Activated naive CD8-positive, alpha-beta T cell (primary cell): ENCODE measurements around the gene ENTHD1.

Experiments used
- H3K27ac Mint-ChIP-seq: one replicate; pipeline ENCODE4 v1.8.0; 2021; ENCODE audit warnings: mixed read lengths
- H3K27me3 Mint-ChIP-seq: one replicate; pipeline ENCODE4 v1.8.0; 2021; ENCODE audit warnings: mixed read lengths
- H3K36me3 Mint-ChIP-seq: one replicate; pipeline ENCODE4 v1.8.0; 2021; ENCODE audit warnings: mixed read lengths
- H3K4me1 Mint-ChIP-seq: one replicate; pipeline ENCODE4 v1.8.0; 2021; ENCODE audit warnings: low read depth, mixed read lengths
- H3K4me3 Mint-ChIP-seq: one replicate; pipeline ENCODE4 v1.8.0; 2021; ENCODE audit warnings: mild to moderate bottlenecking, mixed read lengths
- H3K9me3 Mint-ChIP-seq: one replicate; pipeline ENCODE4 v1.8.0; 2021; ENCODE audit warnings: low read depth, mixed read lengths

ENTHD1 gene

DNA sequence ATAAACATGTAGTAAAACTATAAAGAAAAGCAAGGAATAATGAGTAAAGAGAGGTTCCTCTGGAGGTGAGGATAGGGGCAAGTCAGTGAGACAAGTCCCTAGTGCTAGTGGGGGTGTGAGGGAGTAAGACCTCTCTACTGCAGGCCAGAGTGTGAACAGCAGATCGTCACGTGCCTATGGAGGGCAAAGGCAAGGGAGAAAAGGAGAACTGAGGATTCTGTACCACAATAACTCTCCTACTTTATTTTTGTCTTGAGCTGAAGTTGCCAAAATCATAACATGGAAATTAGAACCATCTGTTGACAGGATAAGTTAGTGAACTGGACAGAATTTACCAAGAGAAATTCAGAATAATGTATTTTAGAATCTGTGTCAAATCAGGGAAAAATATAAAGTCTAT lies 77.6 kb downstream of the ENTHD1 start:
- Mint-ChIP-seq H3K9me3 (no peaks in the 10 kb centered on the region), H3K4me3 (no peak overlapping the region), H3K27ac (no peak overlapping the region), H3K36me3 (no peaks in the 10 kb centered on the region), H3K4me1 (peaks cover 2% of the 10 kb centered on the region), H3K27me3 (peaks cover 4% of the 10 kb centered on the region)

DNA sequence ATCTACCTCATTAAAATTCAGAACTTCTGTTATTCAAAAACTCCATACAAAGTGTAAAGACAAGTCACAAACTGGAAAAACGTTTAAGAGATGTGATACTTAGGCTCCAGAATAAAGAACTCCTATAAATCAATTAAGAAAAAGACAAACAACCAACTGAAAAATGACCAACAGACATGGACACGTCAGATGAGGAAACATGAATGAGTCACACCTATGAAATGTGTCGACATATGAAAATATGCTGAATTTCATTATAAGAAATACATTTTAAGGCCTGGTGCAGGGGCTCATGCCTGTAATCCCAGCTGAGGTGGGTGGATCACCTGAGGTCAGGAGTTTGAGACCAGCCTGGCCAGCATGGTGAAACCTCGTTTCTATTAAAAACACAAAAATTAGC lies 78.7 kb downstream of the ENTHD1 start:
- Mint-ChIP-seq H3K27ac (no peak overlapping the region), H3K4me3 (no peak overlapping the region), H3K9me3 (no peaks in the 10 kb centered on the region), H3K27me3 (peaks cover 4% of the 10 kb centered on the region), H3K36me3 (no peaks in the 10 kb centered on the region), H3K4me1 (no peaks in the 10 kb centered on the region)

DNA sequence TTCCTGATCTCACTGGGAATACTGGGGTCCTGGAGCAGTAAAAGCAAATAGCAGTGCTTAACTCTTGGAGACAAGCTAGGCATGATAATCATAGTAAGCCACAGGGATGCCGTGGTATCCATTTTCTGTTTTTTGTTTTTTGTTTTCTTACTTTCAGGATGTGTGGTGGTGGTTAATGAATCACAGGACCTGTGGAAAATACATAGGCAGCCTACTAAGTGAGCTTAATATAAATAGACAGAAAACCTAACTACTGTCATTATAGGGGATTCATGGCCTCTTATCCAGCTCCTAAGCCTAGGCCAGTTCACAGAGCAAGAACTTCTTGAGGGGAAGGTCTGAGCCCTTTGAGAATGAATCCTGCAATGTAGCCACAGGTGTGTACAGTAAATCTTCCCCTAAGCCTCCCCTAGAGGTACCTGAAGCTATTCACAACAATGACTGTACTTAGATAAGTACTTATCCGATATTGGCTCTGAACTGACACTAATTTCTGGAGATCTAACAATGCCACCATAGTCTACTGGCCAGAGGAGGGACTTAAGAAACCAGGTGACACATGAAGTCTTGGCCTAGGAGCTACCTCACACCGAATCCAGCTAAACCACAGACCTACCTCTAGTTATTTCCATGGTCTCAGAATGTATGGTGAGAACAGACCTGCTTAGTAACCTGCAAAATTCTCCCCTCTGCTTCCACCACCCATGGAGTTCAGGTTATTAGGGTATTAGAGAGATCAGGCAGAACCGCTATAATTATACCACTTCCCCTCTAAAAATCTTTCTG lies 83.6 kb downstream of the ENTHD1 start:
- no peaks in the 10 kb centered on the region for H3K9me3 Mint-ChIP-seq
- no peaks in the 10 kb centered on the region for H3K36me3 Mint-ChIP-seq
- H3K27me3 Mint-ChIP-seq, result peaks cover 5% of the 10 kb centered on the region
- no peak overlapping the region for H3K4me3 Mint-ChIP-seq
- H3K4me1 Mint-ChIP-seq, result peaks cover 8% of the 10 kb centered on the region
- H3K27ac Mint-ChIP-seq, result no peak overlapping the region

DNA sequence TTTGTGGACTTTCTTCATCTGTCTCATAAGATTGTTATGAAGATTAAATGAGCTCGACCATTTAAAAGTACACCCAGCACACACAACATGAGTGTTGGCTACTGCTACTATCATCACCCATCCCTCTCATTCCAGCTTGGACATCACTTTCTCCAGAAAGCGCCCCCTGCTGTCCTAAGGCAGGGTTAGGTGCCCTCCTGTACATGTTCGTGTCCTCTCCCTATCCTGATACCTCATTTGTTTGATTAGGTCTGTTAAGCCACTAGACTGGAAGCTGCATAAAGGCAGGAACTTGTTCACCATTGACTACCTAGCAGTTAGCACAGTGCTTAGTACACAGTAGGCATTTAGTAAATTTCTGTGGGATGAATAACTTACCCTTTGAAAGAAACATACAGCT lies 85.5 kb downstream of the ENTHD1 start:
- H3K4me3 Mint-ChIP-seq, result no peak overlapping the region
- no peak overlapping the region for H3K27ac Mint-ChIP-seq
- peaks cover 5% of the 10 kb centered on the region for H3K27me3 Mint-ChIP-seq
- H3K36me3 Mint-ChIP-seq, result no peaks in the 10 kb centered on the region
- H3K4me1 Mint-ChIP-seq, result peaks cover 8% of the 10 kb centered on the region
- no peaks in the 10 kb centered on the region for H3K9me3 Mint-ChIP-seq

DNA sequence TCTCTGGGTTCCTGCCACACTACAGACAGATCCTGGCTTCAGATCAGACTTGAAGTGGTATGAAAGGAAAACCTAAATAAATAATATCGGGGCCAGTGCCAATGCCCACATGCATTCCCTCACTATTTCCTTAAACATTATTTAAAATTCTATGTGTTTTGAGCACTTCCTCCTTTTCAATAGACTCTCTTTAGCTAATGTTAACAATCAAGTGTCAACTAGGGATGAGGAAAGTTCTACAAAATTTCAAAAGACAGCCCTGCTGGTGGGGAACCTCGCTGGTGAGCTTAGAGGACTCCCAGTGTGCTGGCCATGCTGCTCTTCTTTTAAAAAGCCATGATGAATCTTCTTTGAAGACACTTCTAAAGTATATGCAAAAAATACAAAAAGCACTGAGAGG lies 87.5 kb downstream of the ENTHD1 start:
- peaks cover 1% of the 10 kb centered on the region for H3K27me3 Mint-ChIP-seq
- peaks cover 8% of the 10 kb centered on the region for H3K4me1 Mint-ChIP-seq

DNA sequence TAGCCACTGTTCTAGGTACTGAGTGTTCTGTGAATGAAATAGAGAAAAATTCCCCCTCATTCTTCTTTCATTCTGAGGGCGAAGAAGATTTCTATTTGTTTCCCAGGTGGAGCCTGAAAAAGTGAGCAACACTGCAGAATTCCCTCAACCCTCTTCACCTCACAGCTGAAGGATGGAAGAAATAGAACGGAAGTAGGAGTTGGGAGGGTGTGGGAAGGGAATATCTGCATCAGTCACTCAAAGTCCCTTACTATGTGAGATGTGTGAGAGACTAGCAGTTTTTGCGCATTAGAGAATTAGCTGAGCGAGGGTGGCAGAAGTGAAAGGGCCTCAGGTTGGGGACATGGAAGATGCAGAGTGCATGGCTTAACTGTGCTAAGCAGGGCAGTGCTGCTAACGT lies 88.4 kb downstream of the ENTHD1 start:
- Mint-ChIP-seq H3K9me3 (no peaks in the 10 kb centered on the region), H3K27ac (no peak overlapping the region), H3K27me3 (peaks cover 1% of the 10 kb centered on the region), H3K36me3 (no peaks in the 10 kb centered on the region), H3K4me3 (no peak overlapping the region), H3K4me1 (peaks cover 8% of the 10 kb centered on the region)

More for the DNA sequence above, 87.5 kb downstream of the ENTHD1 start:
- no peaks in the 10 kb centered on the region for H3K36me3 Mint-ChIP-seq
- H3K9me3 Mint-ChIP-seq, result no peaks in the 10 kb centered on the region
- no peak overlapping the region for H3K27ac Mint-ChIP-seq
- no peak overlapping the region for H3K4me3 Mint-ChIP-seq

DNA sequence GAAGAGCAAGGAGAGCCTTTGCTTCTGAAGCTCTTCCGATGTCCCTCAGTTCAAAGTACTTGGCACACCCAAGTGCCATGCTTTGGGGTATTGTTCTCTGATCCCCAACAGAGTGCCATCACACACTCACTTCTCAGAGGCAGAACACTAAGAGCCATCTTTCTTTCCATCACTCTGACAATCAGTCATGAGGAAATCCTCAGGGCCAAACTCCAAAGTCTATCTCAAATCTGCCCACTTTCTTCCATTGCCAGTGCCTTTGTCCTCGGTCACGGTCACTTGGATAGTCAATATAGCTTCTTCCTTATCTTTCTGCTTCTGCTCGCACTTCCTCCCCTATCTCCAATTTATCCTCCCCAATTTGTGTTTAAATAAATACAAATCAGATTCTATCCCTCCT lies 90.9 kb downstream of the ENTHD1 start:
- H3K36me3 Mint-ChIP-seq, result peaks cover 4% of the 10 kb centered on the region
- no peak overlapping the region for H3K27ac Mint-ChIP-seq
- H3K4me1 Mint-ChIP-seq, result peaks cover 8% of the 10 kb centered on the region
- peaks cover 3% of the 10 kb centered on the region for H3K9me3 Mint-ChIP-seq
- H3K27me3 Mint-ChIP-seq, result peaks cover 1% of the 10 kb centered on the region
- H3K4me3 Mint-ChIP-seq, result no peak overlapping the region

DNA sequence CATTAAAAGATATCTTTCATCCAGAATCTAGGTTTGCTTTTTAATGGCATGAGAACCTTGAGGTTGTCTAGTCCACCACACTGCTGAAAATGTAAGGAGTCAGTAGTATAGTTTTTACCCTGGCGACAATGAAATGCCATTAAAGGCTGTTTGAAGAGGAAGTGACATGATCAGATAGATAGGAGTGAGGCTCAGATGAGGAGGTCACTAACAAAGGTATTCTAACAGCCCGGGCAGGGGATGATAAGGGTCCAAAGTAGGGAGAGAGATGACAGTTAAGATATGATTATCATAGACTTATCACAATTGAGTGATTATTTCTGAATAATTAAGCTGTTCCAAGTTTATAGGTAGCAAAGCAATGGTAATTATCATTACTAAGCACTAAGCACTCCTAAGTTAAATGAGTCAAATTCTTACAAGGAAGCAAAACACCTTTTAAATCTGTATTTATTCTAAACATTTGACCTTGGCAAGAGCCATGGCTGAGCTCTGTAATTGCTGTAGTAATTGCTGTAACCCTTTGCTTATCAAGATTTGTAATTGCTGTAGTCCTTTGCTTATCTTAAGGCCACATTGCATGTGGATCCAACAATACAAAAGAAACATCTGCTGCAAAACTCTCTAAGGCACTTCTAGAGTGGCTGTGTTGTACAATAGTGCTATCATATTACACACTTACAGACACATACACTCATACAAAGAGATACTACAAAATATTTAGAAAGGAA lies 92.6 kb downstream of the ENTHD1 start:
- Mint-ChIP-seq H3K27me3 (no peaks in the 10 kb centered on the region), H3K9me3 (peaks cover 15% of the 10 kb centered on the region), H3K36me3 (peaks cover 9% of the 10 kb centered on the region), H3K27ac (no peak overlapping the region), H3K4me3 (no peak overlapping the region), H3K4me1 (peaks cover 8% of the 10 kb centered on the region)

DNA sequence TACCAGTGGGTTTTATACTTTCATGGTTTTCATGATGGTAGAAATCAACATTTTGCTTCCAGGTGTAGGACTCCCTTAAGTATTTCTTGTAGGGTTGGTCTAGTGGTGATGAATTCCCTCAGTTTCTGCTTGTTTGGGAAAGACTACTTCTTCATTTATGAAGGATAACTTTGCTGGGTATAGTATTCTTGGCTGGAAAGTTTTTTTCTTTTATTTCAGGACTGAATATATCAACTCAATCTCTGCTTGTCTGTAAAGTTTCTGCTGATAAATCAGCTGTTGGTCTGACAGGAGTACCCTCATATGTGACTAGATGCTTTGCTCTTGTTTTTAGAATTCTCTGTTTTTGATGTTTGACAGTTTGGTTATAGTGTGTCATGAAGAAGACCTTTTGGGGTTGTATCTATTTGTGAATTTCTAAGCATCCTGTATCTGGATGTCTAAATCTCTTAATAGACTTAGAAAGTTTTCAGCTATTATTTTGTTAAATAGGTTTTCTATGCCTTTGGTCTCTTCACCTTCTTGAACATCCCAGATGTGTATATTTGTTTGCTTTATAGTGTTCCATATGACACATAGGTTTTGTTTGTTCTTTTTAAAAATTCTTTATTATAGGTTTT lies 95.9 kb downstream of the ENTHD1 start:
- Mint-ChIP-seq H3K36me3 (peaks cover 18% of the 10 kb centered on the region), H3K4me1 (no peaks in the 10 kb centered on the region), H3K4me3 (no peak overlapping the region), H3K27ac (no peak overlapping the region), H3K27me3 (no peaks in the 10 kb centered on the region), H3K9me3 (peaks cover 15% of the 10 kb centered on the region)

DNA sequence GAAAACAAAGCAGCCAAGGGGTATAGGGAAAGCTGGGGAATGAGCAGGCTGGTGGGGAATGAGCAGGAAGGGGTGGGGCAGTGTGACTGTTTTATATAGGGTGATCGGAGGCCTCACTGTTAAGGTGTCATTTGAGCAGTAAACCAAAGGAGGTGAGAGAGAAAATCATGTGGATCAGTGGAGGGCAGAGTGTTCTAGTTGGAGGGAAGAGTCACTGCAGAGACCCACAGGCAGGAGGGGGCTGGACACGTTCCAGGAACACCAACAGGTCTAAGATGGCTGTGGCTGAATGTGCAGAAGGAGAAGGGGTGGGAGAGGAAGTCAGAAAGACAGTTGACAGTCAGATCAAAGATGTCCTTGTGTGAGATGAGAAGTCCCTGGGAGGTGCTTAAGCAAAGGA lies 103.8 kb downstream of the ENTHD1 start:
- Mint-ChIP-seq H3K9me3 (no peaks in the 10 kb centered on the region), H3K27ac (no peak overlapping the region), H3K4me1 (peaks cover 10% of the 10 kb centered on the region), H3K4me3 (no peak overlapping the region), H3K36me3 (peaks cover 5% of the 10 kb centered on the region), H3K27me3 (no peaks in the 10 kb centered on the region)

DNA sequence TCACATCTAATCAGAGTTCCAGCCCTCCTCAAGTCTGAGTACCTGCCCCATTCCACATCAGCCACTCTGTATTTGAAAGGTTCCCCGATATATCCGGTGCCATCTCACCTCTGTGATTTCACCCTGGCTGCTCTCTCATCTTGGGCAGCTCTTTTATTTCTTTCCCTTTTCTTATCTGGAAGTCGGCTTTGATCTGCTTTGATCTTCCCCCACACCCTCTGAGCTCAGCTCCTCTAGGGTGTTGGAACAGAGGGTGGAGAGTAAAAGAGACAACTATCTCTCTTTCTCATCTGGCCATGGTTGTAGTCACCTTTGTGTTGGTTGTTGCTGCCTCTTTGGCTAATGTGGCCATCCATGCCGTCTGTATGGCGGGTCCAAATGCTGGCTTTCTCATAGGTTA lies 108.3 kb downstream of the ENTHD1 start:
- Mint-ChIP-seq H3K4me1 (peaks cover 8% of the 10 kb centered on the region), H3K36me3 (no peaks in the 10 kb centered on the region), H3K4me3 (no peak overlapping the region), H3K27ac (no peak overlapping the region), H3K9me3 (no peaks in the 10 kb centered on the region), H3K27me3 (no peaks in the 10 kb centered on the region)

DNA sequence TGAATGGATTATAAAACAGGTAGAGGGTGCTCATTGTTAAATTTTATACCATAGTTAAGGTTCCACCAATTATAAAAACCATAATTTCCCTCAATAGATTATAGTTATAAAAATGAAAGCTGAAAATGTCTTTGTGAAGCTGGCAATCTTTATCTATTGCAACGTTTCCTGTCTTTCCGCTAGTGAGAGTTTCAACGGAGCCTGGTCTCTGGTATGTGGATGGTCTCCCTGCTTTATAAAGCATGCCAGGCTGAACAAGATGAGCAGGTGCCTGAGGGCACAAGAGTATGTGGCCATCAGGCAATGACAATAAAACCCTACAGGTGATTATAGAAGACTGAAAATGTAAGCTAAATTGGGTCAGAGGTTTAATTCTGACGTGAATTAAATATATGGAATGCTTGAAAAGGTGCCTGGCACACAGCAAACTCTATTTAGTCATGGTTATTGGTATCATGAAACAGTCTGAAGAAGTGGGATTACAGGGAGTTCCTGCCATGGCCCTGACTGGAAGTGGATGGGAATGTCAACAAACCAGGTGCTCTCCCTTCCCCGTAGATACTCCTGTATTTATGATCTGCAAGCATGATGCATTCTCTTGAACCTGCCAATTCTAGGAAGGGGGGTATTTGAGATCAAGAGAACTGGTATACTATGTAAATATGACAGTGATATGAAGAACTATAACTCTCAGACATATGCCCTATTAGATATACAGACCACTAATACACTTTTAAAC lies 115.7 kb downstream of the ENTHD1 start:
- no peak overlapping the region for H3K4me3 Mint-ChIP-seq
- no peaks in the 10 kb centered on the region for H3K27me3 Mint-ChIP-seq
- H3K27ac Mint-ChIP-seq, result no peak overlapping the region
- H3K9me3 Mint-ChIP-seq, result no peaks in the 10 kb centered on the region
- H3K4me1 Mint-ChIP-seq, result peaks cover 20% of the 10 kb centered on the region
- H3K36me3 Mint-ChIP-seq, result no peaks in the 10 kb centered on the region

DNA sequence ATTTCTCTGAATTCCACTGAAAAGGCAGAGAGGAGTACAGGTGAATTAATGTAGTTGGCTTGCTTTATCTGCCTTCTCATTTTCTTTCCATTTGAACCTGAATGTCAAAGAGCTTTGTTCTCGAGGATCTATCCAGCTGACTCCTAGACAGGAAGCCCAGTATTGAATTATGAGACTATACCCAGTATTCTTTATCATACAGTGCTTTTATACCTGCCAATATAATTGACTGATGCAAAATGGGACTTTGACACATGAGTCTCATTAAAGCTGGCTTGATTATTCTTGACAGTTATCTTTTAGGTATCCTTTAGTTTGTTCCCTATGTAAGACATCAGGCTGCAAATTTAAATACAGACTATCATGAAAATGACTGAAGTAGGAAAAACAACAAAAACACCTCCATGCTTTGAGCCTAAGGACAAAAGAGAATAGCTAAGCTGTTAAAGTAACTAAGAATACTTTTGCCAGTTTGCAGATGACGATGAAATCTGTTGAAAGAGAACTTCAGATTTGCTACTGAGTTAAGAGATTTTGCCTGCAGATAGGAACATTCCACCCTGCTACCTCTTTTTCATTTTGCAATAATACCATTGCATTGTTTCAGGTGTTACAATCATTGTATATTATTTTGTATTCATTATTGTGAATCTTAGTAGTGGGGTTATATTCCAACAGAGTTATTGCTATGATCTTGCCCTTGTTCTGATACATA lies 117.1 kb downstream of the ENTHD1 start:
- Mint-ChIP-seq H3K4me1 (peaks cover 20% of the 10 kb centered on the region), H3K4me3 (no peak overlapping the region), H3K36me3 (no peaks in the 10 kb centered on the region), H3K27ac (no peak overlapping the region), H3K9me3 (no peaks in the 10 kb centered on the region), H3K27me3 (no peaks in the 10 kb centered on the region)

DNA sequence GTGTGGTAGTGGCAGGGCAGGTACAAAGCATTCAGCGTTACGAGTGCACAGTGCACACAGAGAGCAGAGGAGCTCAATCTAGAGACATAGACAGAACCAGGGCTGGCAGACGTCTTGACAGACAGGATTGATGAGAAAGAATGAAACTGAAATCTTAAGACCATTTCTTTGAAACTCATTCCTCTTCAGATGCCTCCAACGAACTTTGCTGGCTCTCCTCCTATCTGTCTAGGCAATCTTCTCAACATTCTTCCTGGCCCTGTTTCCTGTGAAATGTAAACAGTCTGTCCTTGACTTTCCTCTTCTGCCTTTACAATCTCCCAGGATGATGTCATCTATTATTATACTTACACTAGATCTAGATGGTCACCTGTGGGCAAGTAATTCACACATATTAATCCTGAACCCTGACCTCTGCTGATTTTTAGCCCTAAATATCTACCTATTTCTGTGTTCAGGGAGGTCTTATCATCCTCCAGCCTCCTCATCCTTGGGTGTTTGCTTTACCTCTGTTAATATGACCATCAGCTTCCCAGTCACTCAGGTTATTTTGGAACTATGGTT lies 119.5 kb downstream of the ENTHD1 start:
- peaks cover 3% of the 10 kb centered on the region for H3K36me3 Mint-ChIP-seq
- no peak overlapping the region for H3K4me3 Mint-ChIP-seq
- peaks cover 20% of the 10 kb centered on the region for H3K4me1 Mint-ChIP-seq
- no peaks in the 10 kb centered on the region for H3K27me3 Mint-ChIP-seq
- no peaks in the 10 kb centered on the region for H3K9me3 Mint-ChIP-seq
- peak overlapping the region; percentile 51 for H3K27ac Mint-ChIP-seq
